DOHH2 (cell line): ENCODE measurements around the gene CMSS1.

ENCODE experiments used
- H3F3A ChIP-seq: fragments of 200-600 bp; sonication (generic), shearing (Covaris generic); 2 replicates; pipeline ENCODE4 v1.6.0; 2016; ENCODE audit warnings: antibody characterized with exemption, mild to moderate bottlenecking; ENCODE audit not compliant: control insufficient read depth, insufficient read depth
- H3K27ac ChIP-seq: fragments of 200-600 bp; sonication (generic); 2 replicates; pipeline ENCODE4 v1.5.1; 2014; ENCODE audit warnings: low read depth, mild to moderate bottlenecking, low read length, moderate library complexity
- H3K27me3 ChIP-seq: fragments of 200-600 bp; sonication (generic); 2 replicates; pipeline ENCODE4 v1.6.1; 2014; ENCODE audit warnings: mild to moderate bottlenecking, low read length, mixed read lengths; ENCODE audit not compliant: control insufficient read depth
- H3K36me3 ChIP-seq: fragments of 200-600 bp; sonication (generic); 2 replicates; pipeline ENCODE4 v1.6.1; 2014; ENCODE audit warnings: mild to moderate bottlenecking, low read length, moderate library complexity, mixed read lengths; ENCODE audit not compliant: control insufficient read depth
- H3K4me1 ChIP-seq: fragments of 200-600 bp; sonication (generic); 2 replicates; pipeline ENCODE4 v1.6.1; 2014; ENCODE audit warnings: mild to moderate bottlenecking, low read length, mixed read lengths; ENCODE audit not compliant: control insufficient read depth
- H3K4me2 ChIP-seq: fragments of 200-600 bp; sonication (generic); 2 replicates; pipeline ENCODE4 v1.6.0; 2014; ENCODE audit warnings: mild to moderate bottlenecking, low read length, moderate library complexity
- H3K4me3 ChIP-seq: fragments of 200-600 bp; sonication (generic); 2 replicates; pipeline ENCODE4 v1.5.1; 2014; ENCODE audit warnings: mild to moderate bottlenecking, low read length, mixed read lengths
- H3K79me2 ChIP-seq: fragments of 200-600 bp; sonication (generic); 2 replicates; pipeline ENCODE4 v1.6.1; 2014; ENCODE audit warnings: mild to moderate bottlenecking, low read length, mixed read lengths; ENCODE audit not compliant: control insufficient read depth
- H3K9me2 ChIP-seq: fragments of 200-600 bp; sonication (generic); replicated peaks from 2 replicates; pipeline ENCODE4 v1.6.1; 2014; ENCODE audit warnings: mild to moderate bottlenecking, low read length, mixed read lengths; ENCODE audit not compliant: control insufficient read depth
- H3K9me3 ChIP-seq: fragments of 200-600 bp; sonication (generic); 2 replicates; pipeline ENCODE4 v1.6.1; 2014; ENCODE audit warnings: antibody characterized with exemption, low read length, mixed read lengths; ENCODE audit not compliant: control insufficient read depth, insufficient read depth
- H4K20me1 ChIP-seq: fragments of 200-600 bp; sonication (generic); 2 replicates; pipeline ENCODE4 v1.6.0; 2014; ENCODE audit warnings: low read depth, mild to moderate bottlenecking, antibody characterized with exemption, low read length, moderate library complexity; ENCODE audit not compliant: control insufficient read depth, insufficient read depth
- EZH2phosphoT487 ChIP-seq: fragments of 200-600 bp; sonication (generic); IDR thresholded peaks from 2 replicates; pipeline ENCODE4 v1.6.1; 2017; ENCODE audit warnings: borderline replicate concordance, mild to moderate bottlenecking, antibody characterized with exemption, low read length, moderate library complexity, mixed read lengths
- TF ChIP-seq, protein P1 (sequence below): fragments of 200-600 bp; sonication (generic); IDR thresholded peaks from one replicate; pipeline ENCODE4 v1.5.1; 2014; ENCODE audit warnings: antibody characterized with exemption, mild to moderate bottlenecking, low read depth, low read length; ENCODE audit not compliant: poor library complexity, severe bottlenecking

CMSS1 gene

GRCh38 chr3:100124201-100124761 is 306.6 kb downstream of the CMSS1 start:
- Histone ChIP-seq H3K27me3 (no peaks in the 10 kb centered on the region), H3F3A (no peaks in the 10 kb centered on the region), H3K27ac (no peak overlapping the region), H3K4me2 (no peak overlapping the region), H3K36me3 (no peaks in the 10 kb centered on the region), H3K9me2 (no peaks in the 10 kb centered on the region), H3K9me3 (no peaks in the 10 kb centered on the region), H3K79me2 (no peaks in the 10 kb centered on the region), H3K4me3 (no peak overlapping the region), H4K20me1 (no peaks in the 10 kb centered on the region), H3K4me1 (no peaks in the 10 kb centered on the region)
- TF ChIP-seq, protein P1, sequence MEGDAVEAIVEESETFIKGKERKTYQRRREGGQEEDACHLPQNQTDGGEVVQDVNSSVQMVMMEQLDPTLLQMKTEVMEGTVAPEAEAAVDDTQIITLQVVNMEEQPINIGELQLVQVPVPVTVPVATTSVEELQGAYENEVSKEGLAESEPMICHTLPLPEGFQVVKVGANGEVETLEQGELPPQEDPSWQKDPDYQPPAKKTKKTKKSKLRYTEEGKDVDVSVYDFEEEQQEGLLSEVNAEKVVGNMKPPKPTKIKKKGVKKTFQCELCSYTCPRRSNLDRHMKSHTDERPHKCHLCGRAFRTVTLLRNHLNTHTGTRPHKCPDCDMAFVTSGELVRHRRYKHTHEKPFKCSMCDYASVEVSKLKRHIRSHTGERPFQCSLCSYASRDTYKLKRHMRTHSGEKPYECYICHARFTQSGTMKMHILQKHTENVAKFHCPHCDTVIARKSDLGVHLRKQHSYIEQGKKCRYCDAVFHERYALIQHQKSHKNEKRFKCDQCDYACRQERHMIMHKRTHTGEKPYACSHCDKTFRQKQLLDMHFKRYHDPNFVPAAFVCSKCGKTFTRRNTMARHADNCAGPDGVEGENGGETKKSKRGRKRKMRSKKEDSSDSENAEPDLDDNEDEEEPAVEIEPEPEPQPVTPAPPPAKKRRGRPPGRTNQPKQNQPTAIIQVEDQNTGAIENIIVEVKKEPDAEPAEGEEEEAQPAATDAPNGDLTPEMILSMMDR, result no peak
- no peak for TF ChIP-seq EZH2phosphoT487

DNA sequence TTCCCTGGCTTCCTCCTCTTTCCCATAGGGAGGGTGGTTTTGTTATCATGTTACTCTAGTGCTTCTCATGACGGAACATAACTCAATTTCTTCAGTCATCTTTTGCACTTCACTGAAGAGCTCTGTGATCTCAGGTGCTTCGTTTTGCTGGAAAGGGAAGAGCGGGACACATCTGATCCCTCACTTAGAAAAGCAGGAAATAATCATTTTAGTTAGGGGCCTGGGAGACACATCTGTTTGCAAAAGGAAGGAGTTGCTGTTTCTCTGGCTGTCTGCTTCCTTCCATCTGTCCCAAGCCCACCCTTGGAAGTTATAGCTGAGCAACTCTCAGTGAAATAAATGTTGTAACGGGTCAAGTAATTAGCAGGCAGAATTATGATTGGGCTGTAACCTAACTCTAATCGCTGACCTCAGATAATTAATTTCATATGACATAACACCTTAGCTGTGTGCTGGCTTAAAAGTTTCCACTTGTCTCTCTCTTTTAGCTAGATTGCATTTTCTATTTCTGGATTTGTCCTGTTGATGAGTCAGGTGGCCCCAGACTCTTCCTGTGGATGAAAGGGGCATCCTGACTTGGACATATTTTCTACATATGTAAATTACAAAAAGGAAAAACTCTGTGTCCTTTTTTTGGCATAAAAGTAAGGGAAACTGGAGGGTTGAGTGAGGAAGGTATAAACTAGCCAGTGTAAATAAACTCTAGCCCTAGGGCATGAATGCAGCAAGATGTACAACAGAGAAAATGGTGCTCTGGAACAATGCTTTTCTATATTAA is 307.7 kb downstream of the CMSS1 start:
- Histone ChIP-seq H3F3A (no peaks in the 10 kb centered on the region), H3K36me3 (no peaks in the 10 kb centered on the region), H4K20me1 (no peaks in the 10 kb centered on the region), H3K9me3 (no peaks in the 10 kb centered on the region), H3K4me3 (no peak overlapping the region), H3K9me2 (no peaks in the 10 kb centered on the region), H3K27me3 (no peaks in the 10 kb centered on the region), H3K27ac (no peak overlapping the region), H3K4me1 (no peaks in the 10 kb centered on the region), H3K4me2 (no peak overlapping the region), H3K79me2 (no peaks in the 10 kb centered on the region)
- no peak for TF ChIP-seq EZH2phosphoT487
- TF ChIP-seq, protein P1, result no peak

GRCh38 chr3:100127792-100128191 is 310.1 kb downstream of the CMSS1 start:
- TF ChIP-seq, protein P1, result no peak
- TF ChIP-seq EZH2phosphoT487, result no peak
- H3K9me3 ChIP-seq, result no peaks in the 10 kb centered on the region
- no peaks in the 10 kb centered on the region for H3K79me2 ChIP-seq
- H3K36me3 ChIP-seq, result no peaks in the 10 kb centered on the region
- no peaks in the 10 kb centered on the region for H4K20me1 ChIP-seq
- no peaks in the 10 kb centered on the region for H3K4me1 ChIP-seq
- H3K27me3 ChIP-seq, result no peaks in the 10 kb centered on the region
- no peak overlapping the region for H3K4me2 ChIP-seq
- no peaks in the 10 kb centered on the region for H3F3A ChIP-seq
- no peak overlapping the region for H3K4me3 ChIP-seq
- H3K27ac ChIP-seq, result no peak overlapping the region
- no peaks in the 10 kb centered on the region for H3K9me2 ChIP-seq
